Adrenal gland (tissue), 5 donors: ENCODE results near the gene TTC22.

Experiments
- POLR2A ChIP-seq, 2 donors: fragments of 450-650 bp; IDR thresholded peaks; one replicate each; pipeline ENCODE4 v1.6.1; 2017; ENCODE audit warnings: antibody characterized with exemption in 2 of 2, mild to moderate bottlenecking in 2 of 2, moderate library complexity in 1 of 2
- TF ChIP-seq, protein P1 (sequence below), 6 experiments: fragments of 450-650 bp in 4 of 6; fragments of 200-600 bp in 2 of 6; sonication (generic) in 1 of 6; IDR thresholded peaks; 1 replicate in 5 of 6; 2 replicates in 1 of 6; pipeline versions ENCODE4 v1.5.1 to v1.8.0; 2016 to 2021; ENCODE audit warnings: antibody characterized with exemption in 6 of 6, mild to moderate bottlenecking in 2 of 6, moderate library complexity in 1 of 6
- donor health status: DM: no; HTN: no; CAD: no.

DNA sequence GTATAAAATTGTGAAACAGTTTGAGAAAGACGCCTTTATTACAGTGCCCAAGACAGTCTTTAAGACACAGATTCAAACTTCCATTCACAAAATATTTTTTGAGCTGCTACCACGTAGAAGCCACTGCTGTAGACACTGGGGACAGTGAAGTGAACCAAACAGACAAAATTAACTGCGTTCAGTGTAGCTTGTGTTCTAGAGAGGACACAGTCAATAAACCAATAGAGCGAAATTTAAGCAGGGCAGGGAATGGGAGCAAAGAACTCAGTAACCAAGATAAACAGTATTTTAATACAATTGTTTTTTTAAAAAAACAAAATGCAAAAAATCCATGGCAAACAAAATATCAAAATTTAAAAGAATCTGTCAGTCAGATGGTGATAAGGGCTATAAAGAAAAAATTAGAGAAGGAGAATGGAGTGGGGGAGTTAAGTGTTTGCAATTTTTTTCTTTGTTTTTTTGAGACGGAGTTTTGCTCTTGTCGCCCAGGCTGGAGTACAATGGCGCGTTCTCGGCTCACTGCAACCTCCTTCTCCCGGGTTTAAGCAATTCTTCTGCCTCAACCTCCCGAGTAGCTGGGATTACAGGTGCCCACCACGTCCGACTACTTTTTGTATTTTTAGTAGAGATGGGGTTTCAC, 36.1 kb downstream of the TTC22 start:
- TF ChIP-seq, protein P1, sequence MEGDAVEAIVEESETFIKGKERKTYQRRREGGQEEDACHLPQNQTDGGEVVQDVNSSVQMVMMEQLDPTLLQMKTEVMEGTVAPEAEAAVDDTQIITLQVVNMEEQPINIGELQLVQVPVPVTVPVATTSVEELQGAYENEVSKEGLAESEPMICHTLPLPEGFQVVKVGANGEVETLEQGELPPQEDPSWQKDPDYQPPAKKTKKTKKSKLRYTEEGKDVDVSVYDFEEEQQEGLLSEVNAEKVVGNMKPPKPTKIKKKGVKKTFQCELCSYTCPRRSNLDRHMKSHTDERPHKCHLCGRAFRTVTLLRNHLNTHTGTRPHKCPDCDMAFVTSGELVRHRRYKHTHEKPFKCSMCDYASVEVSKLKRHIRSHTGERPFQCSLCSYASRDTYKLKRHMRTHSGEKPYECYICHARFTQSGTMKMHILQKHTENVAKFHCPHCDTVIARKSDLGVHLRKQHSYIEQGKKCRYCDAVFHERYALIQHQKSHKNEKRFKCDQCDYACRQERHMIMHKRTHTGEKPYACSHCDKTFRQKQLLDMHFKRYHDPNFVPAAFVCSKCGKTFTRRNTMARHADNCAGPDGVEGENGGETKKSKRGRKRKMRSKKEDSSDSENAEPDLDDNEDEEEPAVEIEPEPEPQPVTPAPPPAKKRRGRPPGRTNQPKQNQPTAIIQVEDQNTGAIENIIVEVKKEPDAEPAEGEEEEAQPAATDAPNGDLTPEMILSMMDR (IDR thresholded peaks at IDR 0.05): peak in 3 of 6 experiments; percentile 15 to 19 (median 16)
- no peak for TF ChIP-seq POLR2A (IDR thresholded peaks at IDR 0.05)
